WERI-Rb-1 (cell line): ENCODE results near the gene UNC13B.

Experiments used
- DNase-seq: peaks from one replicate; pipeline ENCODE4 v3.0.0-alpha.2; 2020
- H3K27ac ChIP-seq: fragments of 250-450 bp; sonication (Bioruptor Pico); 2 replicates; pipeline ENCODE4 v1.5.1; 2020; ENCODE audit warnings: mild to moderate bottlenecking, moderate library complexity
- H3K27me3 ChIP-seq: fragments of 250-450 bp; sonication (Bioruptor Pico); 2 replicates; pipeline ENCODE4 v1.5.1; 2021; ENCODE audit warnings: mild to moderate bottlenecking, low read depth, moderate library complexity; ENCODE audit not compliant: insufficient read depth, severe bottlenecking
- H3K36me3 ChIP-seq: fragments of 250-450 bp; sonication (Bioruptor Pico); 2 replicates; pipeline ENCODE4 v1.5.1; 2020; ENCODE audit warnings: mild to moderate bottlenecking, moderate library complexity
- H3K4me3 ChIP-seq: 2 replicates; pipeline ENCODE4 v1.5.1; 2011; ENCODE audit warnings: low read depth, mild to moderate bottlenecking, control low read depth, low read length
- H3K9me3 ChIP-seq: fragments of 250-450 bp; sonication (Bioruptor Pico); 2 replicates; pipeline ENCODE4 v1.5.1; 2021; ENCODE audit warnings: mild to moderate bottlenecking, moderate library complexity; ENCODE audit not compliant: severe bottlenecking
- CTCF ChIP-seq: IDR thresholded peaks from 2 replicates; pipeline ENCODE4 v1.5.1; 2011; ENCODE audit warnings: low read depth, mild to moderate bottlenecking, control low read depth, inconsistent platforms, low read length

Gene UNC13B

GRCh38 chr9:35395706-35396101 lies 233.9 kb downstream of the UNC13B start:
- Histone ChIP-seq H3K4me3 (no peak overlapping the region), H3K36me3 (peaks cover 21% of the 10 kb centered on the region), H3K27ac (no peak overlapping the region), H3K9me3 (no peaks in the 10 kb centered on the region), H3K27me3 (no peaks in the 10 kb centered on the region)
- no peak for DNase-seq
- TF ChIP-seq CTCF = no peak

DNA sequence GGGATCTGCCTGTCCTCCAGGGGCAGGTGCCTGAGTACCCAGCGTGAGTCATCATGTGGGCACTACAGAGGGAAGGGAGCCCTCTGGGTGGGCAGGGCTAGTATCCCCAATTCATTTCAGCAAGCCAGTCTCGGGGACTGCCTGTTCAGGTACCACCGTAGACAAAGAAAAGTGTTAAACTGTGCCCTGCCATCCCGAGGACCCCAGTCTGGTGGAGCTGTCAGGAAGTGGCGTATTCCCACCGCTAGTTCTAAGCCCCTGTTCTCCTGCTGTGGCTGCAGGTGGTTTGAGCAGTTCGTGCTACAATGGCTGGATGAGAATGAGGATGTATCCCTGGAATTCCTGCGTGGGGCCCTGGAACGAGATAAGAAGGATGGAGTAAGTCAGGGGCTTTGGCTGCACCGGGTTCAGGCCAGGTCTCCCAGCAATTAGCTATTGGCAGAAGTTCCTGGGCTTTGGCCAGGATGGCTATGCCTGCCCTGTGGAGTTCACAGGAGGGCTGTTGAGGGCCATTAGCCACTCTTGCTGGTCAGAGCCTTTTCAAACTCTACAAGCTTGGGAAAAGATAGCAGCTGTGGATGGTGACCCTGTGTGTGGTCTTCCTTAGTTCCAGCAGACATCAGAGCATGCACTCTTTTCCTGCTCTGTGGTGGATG lies 234.9 kb downstream of the UNC13B start:
- DNase-seq = no peak
- H3K9me3 ChIP-seq = no peaks in the 10 kb centered on the region
- peaks cover 14% of the 10 kb centered on the region for H3K36me3 ChIP-seq
- no peak overlapping the region for H3K4me3 ChIP-seq
- TF ChIP-seq CTCF = no peak
- H3K27ac ChIP-seq = no peak overlapping the region
- H3K27me3 ChIP-seq = no peaks in the 10 kb centered on the region

DNA sequence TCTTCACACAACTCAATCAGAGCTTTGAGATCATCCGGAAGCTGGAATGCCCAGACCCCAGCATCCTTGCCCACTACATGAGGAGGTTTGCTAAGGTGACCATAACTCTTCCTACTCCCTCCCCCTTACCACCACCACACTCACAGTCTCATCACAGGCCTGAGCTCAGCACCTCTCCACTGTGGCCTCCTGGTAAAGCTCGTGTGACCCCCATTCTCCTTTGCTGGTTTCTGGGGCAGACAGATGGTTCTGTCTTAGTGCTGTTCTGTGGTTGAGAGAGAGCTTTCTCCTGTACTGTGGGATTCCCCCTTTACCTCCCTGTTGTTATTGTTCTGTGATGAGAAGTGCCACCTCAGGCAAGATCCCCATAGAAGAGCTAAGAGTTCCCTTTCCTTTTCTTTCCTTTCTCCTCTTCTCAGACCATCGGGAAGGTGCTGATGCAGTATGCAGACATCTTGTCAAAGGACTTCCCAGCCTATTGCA lies 235.4 kb downstream of the UNC13B start:
- no peaks in the 10 kb centered on the region for H3K9me3 ChIP-seq
- peaks cover 14% of the 10 kb centered on the region for H3K36me3 ChIP-seq
- H3K27ac ChIP-seq = no peak overlapping the region
- DNase-seq = no peak
- no peak for TF ChIP-seq CTCF
- no peaks in the 10 kb centered on the region for H3K27me3 ChIP-seq
- no peak overlapping the region for H3K4me3 ChIP-seq

DNA sequence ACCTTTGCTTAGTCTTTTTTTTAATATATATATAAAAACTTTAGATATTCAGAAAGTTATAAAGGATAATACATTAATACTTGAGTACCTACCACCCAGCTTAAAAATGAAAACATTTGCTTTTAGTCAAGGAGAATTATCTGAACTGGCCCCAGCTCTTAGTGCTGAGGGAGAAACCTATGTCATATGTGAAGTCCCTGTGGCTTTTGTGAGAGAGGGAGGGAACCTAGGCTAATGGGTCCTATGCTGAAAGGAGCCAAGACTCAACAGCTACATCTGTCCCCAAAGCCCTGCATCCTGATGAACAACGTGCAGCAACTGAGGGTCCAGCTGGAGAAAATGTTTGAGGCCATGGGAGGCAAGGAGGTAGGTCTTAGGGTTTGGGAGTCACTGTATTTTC lies 236.1 kb downstream of the UNC13B start:
- peaks cover 14% of the 10 kb centered on the region for H3K36me3 ChIP-seq
- no peaks in the 10 kb centered on the region for H3K27me3 ChIP-seq
- no peaks in the 10 kb centered on the region for H3K9me3 ChIP-seq
- no peak overlapping the region for H3K4me3 ChIP-seq
- no peak overlapping the region for H3K27ac ChIP-seq
- TF ChIP-seq CTCF = no peak
- no peak for DNase-seq

DNA sequence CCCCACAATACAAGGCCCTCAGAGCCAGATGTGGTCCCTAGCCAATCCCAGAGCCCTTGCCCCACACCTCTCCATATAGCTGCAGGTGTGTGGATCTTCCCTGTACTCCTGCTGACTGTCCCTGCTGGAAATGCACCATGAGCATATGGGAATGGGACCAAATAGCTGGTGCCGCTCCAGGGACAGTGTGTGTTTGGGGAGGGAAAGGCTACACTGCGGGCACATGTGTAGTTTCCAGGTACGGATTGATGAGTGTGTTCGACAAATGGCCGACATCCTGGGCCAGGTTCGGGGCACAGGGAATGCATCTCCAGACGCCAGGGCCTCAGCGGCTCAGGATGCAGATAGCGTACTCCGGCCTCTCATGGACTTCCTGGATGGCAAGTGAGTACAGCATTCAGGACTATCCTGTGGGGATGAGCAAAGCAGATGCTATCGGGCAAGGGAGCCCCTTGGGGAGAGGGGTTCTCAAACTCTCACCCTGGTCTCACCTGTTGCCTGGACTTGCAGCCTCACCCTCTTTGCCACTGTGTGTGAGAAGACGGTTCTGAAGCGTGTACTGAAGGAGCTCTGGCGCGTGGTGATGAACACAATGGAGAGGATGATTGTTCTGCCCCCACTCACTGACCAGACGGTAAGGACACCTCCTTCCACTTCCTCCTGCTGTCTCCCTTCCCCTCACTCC lies 237.0 kb downstream of the UNC13B start:
- no peak for DNase-seq
- H3K36me3 ChIP-seq = peaks cover 15% of the 10 kb centered on the region
- H3K27me3 ChIP-seq = no peaks in the 10 kb centered on the region
- no peak for TF ChIP-seq CTCF
- no peak overlapping the region for H3K27ac ChIP-seq
- no peaks in the 10 kb centered on the region for H3K9me3 ChIP-seq
- no peak overlapping the region for H3K4me3 ChIP-seq

DNA sequence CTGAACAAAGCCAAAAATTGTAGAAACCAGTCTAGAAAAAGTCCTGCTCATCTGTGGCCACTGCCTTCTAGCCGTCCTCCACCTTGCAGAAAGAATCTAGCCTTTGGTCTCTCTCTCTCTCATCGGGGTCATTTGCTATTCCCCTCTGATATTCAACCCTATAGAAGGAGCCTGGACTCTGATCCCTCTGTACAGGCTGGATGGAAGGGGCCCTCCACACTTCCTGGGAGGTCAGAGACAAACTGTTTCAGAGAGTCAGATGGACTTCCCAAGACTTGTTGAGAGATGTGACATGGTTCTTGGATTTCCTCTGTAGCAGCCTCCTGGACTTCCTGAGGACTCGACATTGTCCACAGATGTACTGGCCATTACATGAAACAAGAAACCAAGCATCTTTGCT lies 243.1 kb downstream of the UNC13B start:
- Histone ChIP-seq H3K9me3 (no peaks in the 10 kb centered on the region), H3K27me3 (no peaks in the 10 kb centered on the region), H3K36me3 (peaks cover 5% of the 10 kb centered on the region; the same call in 1 of the 2 replicates), H3K4me3 (no peak overlapping the region), H3K27ac (no peak overlapping the region)
- TF ChIP-seq CTCF = no peak
- no peak for DNase-seq
